ENCODE measurements around the gene STYX. TPM values are rescaled to one million over a fixed set of nuclear protein-coding genes. Genes with fewer than 3 reads are reported as not detected.
"Not testable (repeated sequence)": the region's sequence is repeated elsewhere in the genome, so short reads cannot be mapped to it uniquely, and the experiment has no call there.

Gene STYX
- total RNA-seq, 1 experiment from 2014 or later: 16.3 TPM

- Mint-ChIP-seq H3K27me3 (ENCODE audit: insufficient read depth, unreplicated experiment) (no peaks in the 10 kb centered on the region), H3K27ac (ENCODE audit: low read depth, unreplicated experiment) (peak overlapping the region; percentile 67), H3K9me3 (ENCODE audit: unreplicated experiment) (no peaks in the 10 kb centered on the region), H3K36me3 (ENCODE audit: insufficient read depth, unreplicated experiment) (peaks cover 92% of the 10 kb centered on the region), H3K4me1 (ENCODE audit: insufficient read depth, unreplicated experiment) (peaks cover 11% of the 10 kb centered on the region), H3K4me3 (ENCODE audit: unreplicated experiment) (no peak overlapping the region)
- CTCF ChIA-PET: interaction anchor here (0.8 to 3.0 kb wide), 3 partner anchors 13 to 239 kb away, joined by 3 to 10 read pairs (median 3); no protein-coding TSS in a partner anchor
- intact Hi-C loops (cut with micrococcal nuclease): no loop called here
- no TSS peak for BruUV-seq (replicated peaks)
- POLR2A ChIA-PET: interaction anchor here (1.5 to 2.7 kb wide), 3 partner anchors 13 to 28 kb away, joined by 4 to 23 read pairs (median 8); partner anchors contain the start of genes ERO1A and PSMC6
- no peak for DNase-seq (ENCODE audit: unreplicated experiment)
- no peak for TF ChIP-seq CTCF (IDR thresholded peaks at IDR 0.05; ENCODE audit: unreplicated experiment)
Measured at GRCh38 chr14:52723514-52724359, 6.2 kb upstream of the STYX start.

- POLR2A ChIA-PET: interaction anchor here (1.2 to 2.7 kb wide), 3 partner anchors 10 to 17 kb away, joined by 3 to 23 read pairs (median 8); partner anchors contain the start of gene PSMC6
- CTCF ChIA-PET: no interaction called here
- H3K36me3 Mint-ChIP-seq (ENCODE audit: insufficient read depth, unreplicated experiment): peaks cover 89% of the 10 kb centered on the region
Measured at GRCh38 chr14:52724360-52724644, 5.7 kb upstream of the STYX start.

GRCh38 chr14:52727509-52727908, 2.5 kb upstream of the STYX start:
- BruUV-seq (replicated peaks); H3K4me3 Mint-ChIP-seq (ENCODE audit: unreplicated experiment); H3K9me3 Mint-ChIP-seq (ENCODE audit: unreplicated experiment); H3K27me3 Mint-ChIP-seq (ENCODE audit: insufficient read depth, unreplicated experiment); intact Hi-C loops (cut with micrococcal nuclease); H3K27ac Mint-ChIP-seq (ENCODE audit: low read depth, unreplicated experiment); DNase-seq (ENCODE audit: unreplicated experiment); CTCF ChIA-PET; H3K4me1 Mint-ChIP-seq (ENCODE audit: insufficient read depth, unreplicated experiment): not testable (repeated sequence)
- POLR2A ChIA-PET: interaction anchor here (0.6 to 4.5 kb wide), 5 partner anchors 7 to 43 kb away, joined by 3 to 73 read pairs (median 20); partner anchors contain the start of genes ERO1A and PSMC6
- peaks cover 63% of the 10 kb centered on the region for H3K36me3 Mint-ChIP-seq (ENCODE audit: insufficient read depth, unreplicated experiment)

More at GRCh38 chr14:52724360-52724644, 5.7 kb upstream of the STYX start:
- Mint-ChIP-seq H3K4me1 (ENCODE audit: insufficient read depth, unreplicated experiment) (peaks cover 11% of the 10 kb centered on the region), H3K9me3 (ENCODE audit: unreplicated experiment) (no peaks in the 10 kb centered on the region), H3K27me3 (ENCODE audit: insufficient read depth, unreplicated experiment) (no peaks in the 10 kb centered on the region), H3K27ac (ENCODE audit: low read depth, unreplicated experiment) (peak overlapping the region; percentile 67), H3K4me3 (ENCODE audit: unreplicated experiment) (no peak overlapping the region)
- DNase-seq (ENCODE audit: unreplicated experiment): no peak
- no peak for TF ChIP-seq CTCF (IDR thresholded peaks at IDR 0.05; ENCODE audit: unreplicated experiment)
- BruUV-seq (replicated peaks): no TSS peak
- intact Hi-C loops (cut with micrococcal nuclease): no loop called here

- CTCF ChIA-PET: interaction anchor here (1.3 kb wide), 1 partner anchor 15 kb away, joined by 3 read pairs; no protein-coding TSS in a partner anchor
- not testable (repeated sequence) for DNase-seq (ENCODE audit: unreplicated experiment)
Measured at GRCh38 chr14:52729035-52729434, 931 bp upstream of the STYX start.

GRCh38 chr14:52729585-52729924, 411 bp upstream of the STYX start:
- ChIA-PET CTCF (interaction anchor here (1.3 kb wide), 1 partner anchor 14 kb away, joined by 3 read pairs; no protein-coding TSS in a partner anchor), POLR2A (interaction anchor here (0.6 to 4.5 kb wide), 14 partner anchors 9 to 222 kb away, joined by 3 to 73 read pairs (median 7); partner anchors contain the start of genes ERO1A, GNPNAT1, GPR137C and PSMC6)
- Mint-ChIP-seq H3K36me3 (ENCODE audit: insufficient read depth, unreplicated experiment) (peaks cover 52% of the 10 kb centered on the region), H3K27me3 (ENCODE audit: insufficient read depth, unreplicated experiment) (no peaks in the 10 kb centered on the region), H3K27ac (ENCODE audit: low read depth, unreplicated experiment) (peak overlapping the region; percentile 93), H3K4me1 (ENCODE audit: insufficient read depth, unreplicated experiment) (no peaks in the 10 kb centered on the region), H3K4me3 (ENCODE audit: unreplicated experiment) (peak overlapping the region; percentile 96), H3K9me3 (ENCODE audit: unreplicated experiment) (no peaks in the 10 kb centered on the region)
- no peak for TF ChIP-seq CTCF (IDR thresholded peaks at IDR 0.05; ENCODE audit: unreplicated experiment)
- intact Hi-C loops (cut with micrococcal nuclease): no loop called here
- DNase-seq (ENCODE audit: unreplicated experiment): no peak
- BruUV-seq (replicated peaks): no TSS peak

More at GRCh38 chr14:52729035-52729434, 931 bp upstream of the STYX start:
- intact Hi-C loops (cut with micrococcal nuclease); H3K9me3 Mint-ChIP-seq (ENCODE audit: unreplicated experiment); H3K4me3 Mint-ChIP-seq (ENCODE audit: unreplicated experiment); H3K4me1 Mint-ChIP-seq (ENCODE audit: insufficient read depth, unreplicated experiment); H3K27me3 Mint-ChIP-seq (ENCODE audit: insufficient read depth, unreplicated experiment); H3K27ac Mint-ChIP-seq (ENCODE audit: low read depth, unreplicated experiment); BruUV-seq (replicated peaks): not testable (repeated sequence)
- peaks cover 52% of the 10 kb centered on the region for H3K36me3 Mint-ChIP-seq (ENCODE audit: insufficient read depth, unreplicated experiment)
- POLR2A ChIA-PET: interaction anchor here (0.6 to 4.5 kb wide), 12 partner anchors 9 to 315 kb away, joined by 3 to 73 read pairs (median 7); partner anchors contain the start of genes ERO1A, GPR137C, PSMC6 and TXNDC16
